ENCODE measurements around the gene DNAH5. TPM values are rescaled to one million over a fixed set of nuclear protein-coding genes. Genes with fewer than 3 reads are reported as not detected.

Gene DNAH5
- total RNA-seq, 1 donor from 2014 or later: 1.7 TPM

GRCh38 chr5:13771011-13771571 is 173.4 kb downstream of the DNAH5 start:
- H3K4me3 ChIP-seq (ENCODE audit: low read depth, low read length): no peak overlapping the region
- DNase-seq (ENCODE audit: low read depth): no peak
- no peak for TF ChIP-seq CTCF (conservative IDR thresholded peaks at IDR 0.05; ENCODE audit: low read depth, low read length)

GRCh38 chr5:13766236-13766635 is 178.3 kb downstream of the DNAH5 start:
- H3K4me3 ChIP-seq (ENCODE audit: low read depth, low read length): no peak overlapping the region
- no peak for DNase-seq (ENCODE audit: low read depth)
- TF ChIP-seq CTCF (conservative IDR thresholded peaks at IDR 0.05; ENCODE audit: low read depth, low read length): no peak

GRCh38 chr5:13763719-13764118 is 180.8 kb downstream of the DNAH5 start:
- DNase-seq (ENCODE audit: low read depth): no peak
- H3K4me3 ChIP-seq (ENCODE audit: low read depth, low read length): no peak overlapping the region
- TF ChIP-seq CTCF (conservative IDR thresholded peaks at IDR 0.05; ENCODE audit: low read depth, low read length): no peak

- no peak for TF ChIP-seq CTCF (conservative IDR thresholded peaks at IDR 0.05; ENCODE audit: low read depth, low read length)
- no peak for DNase-seq (ENCODE audit: low read depth)
- H3K4me3 ChIP-seq (ENCODE audit: low read depth, low read length): no peak overlapping the region
These were observed 194.7 kb downstream of the DNAH5 start for GRCh38 chr5:13749766-13750165.

- TF ChIP-seq CTCF (conservative IDR thresholded peaks at IDR 0.05; ENCODE audit: low read depth, low read length): no peak
- DNase-seq (ENCODE audit: low read depth): no peak
- H3K4me3 ChIP-seq (ENCODE audit: low read depth, low read length): no peak overlapping the region
These were observed 198.5 kb downstream of the DNAH5 start for GRCh38 chr5:13746026-13746425.

- H3K4me3 ChIP-seq (ENCODE audit: low read depth, low read length): no peak overlapping the region
- TF ChIP-seq CTCF (conservative IDR thresholded peaks at IDR 0.05; ENCODE audit: low read depth, low read length): no peak
- peak; percentile 56 for DNase-seq (ENCODE audit: low read depth)
These were observed 199.0 kb downstream of the DNAH5 start for GRCh38 chr5:13745508-13745907.

- TF ChIP-seq CTCF (conservative IDR thresholded peaks at IDR 0.05; ENCODE audit: low read depth, low read length): no peak
- no peak overlapping the region for H3K4me3 ChIP-seq (ENCODE audit: low read depth, low read length)
- no peak for DNase-seq (ENCODE audit: low read depth)
These were observed 204.0 kb downstream of the DNAH5 start for GRCh38 chr5:13740471-13740870.
